Measurements from ENCODE around the gene RASGRP1. TPM values are rescaled to one million over a fixed set of nuclear protein-coding genes. Genes with fewer than 3 reads are reported as not detected.

Gene RASGRP1
- polyA plus RNA-seq, 3 donors, result 13.9 to 14.3 (median 14.0) TPM

DNA sequence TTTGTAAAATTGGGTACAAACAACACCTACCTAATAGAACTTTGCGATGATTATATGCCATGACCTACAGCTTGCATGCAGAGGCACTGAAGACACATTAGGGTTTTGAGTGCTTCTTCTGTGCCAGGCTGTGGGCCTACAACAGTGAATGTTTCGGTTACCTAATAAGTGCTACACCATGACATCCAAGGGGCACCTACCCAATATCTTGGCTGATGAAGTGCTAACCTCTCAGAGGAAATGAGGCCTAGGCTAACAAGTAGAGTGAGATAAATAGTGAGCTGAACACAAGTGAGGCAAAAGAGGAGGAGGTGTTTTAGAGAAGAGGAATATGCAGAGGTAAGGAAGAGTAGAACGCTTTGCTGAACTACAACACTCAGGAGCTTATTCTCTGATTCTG is 12.2 kb upstream of the RASGRP1 start:
- DNase-seq (ENCODE audit: low read depth in 3 of 3, low spot score in 2 of 3), result no peak

DNA sequence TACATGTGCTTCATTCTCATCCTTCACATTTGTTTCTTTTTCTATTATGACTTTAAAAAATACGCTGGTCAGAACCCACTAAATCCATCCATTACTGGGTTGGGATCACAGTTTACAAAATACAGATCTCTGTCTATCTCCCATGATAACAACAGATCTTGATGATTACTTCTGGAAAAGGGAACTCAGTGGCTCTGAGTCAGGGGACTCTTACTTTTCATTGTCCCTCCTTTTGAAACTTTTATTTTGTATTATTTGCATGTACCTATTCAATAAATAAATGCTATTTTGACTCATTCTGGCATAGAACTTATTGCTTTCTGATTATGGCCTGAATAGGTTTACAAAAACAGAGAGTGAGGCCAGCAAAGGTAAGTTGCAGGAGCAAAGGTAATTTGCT is 11.6 kb upstream of the RASGRP1 start:
- no peak for DNase-seq (ENCODE audit: low read depth in 3 of 3, low spot score in 2 of 3)

DNA sequence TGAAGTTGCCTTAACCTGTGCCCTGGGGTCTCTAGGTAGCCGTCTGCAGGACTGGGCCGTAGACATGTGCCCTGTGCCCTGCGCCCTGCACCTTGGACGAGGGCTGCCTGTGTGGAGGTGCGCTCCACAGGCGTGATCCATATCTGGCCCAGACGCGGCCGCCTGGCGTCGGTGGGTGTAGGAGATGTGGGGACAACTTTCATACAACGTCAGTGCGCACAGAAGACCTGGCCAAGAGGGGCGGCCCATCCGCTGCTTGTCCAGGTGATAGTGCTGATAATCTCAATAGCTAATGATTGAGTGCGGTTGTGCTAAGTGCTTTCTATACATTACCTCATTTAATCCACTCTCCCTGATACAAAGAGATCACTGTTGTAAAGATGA is 665 bp upstream of the RASGRP1 start:
- no peak for DNase-seq (ENCODE audit: low read depth in 3 of 3, low spot score in 2 of 3)

DNA sequence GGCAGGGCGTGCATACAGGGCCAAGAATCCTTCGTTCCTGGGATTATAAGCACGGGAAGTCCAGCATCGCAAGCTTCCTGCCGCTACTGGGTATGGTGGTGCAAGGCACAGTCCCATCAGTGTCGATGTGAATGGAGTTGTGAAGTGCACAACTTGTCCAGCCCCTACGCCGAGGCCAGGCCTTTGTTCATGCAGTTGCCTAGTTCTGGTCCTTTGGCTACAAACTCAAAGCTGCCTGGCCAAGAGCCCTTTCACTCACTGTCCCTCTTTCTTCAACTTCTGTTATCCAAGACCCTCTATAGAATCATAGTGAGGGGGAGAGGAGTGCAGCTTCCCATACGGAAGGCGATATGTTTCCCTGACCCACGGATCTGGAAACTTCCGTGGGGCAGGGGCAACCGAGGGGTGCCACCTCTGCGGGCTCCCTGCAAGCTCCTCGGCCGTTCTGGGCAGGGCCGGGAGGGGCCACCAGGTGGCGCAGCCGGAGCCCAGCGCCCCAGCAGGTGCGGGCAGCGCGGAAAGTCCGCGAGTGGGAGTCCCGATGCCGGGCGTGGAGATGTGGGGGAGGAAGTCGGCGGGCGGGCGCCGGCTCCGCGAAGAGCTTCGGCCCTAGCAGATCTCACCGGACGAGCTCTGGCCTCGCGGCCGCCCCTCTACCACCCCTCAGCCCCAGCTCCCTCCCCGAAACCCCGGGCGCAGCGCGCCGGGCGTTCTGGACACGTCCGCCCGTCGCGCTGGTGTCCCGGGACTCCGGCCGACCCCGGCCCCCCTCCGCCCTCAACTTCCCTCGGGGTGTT is 693 bp downstream of the RASGRP1 start:
- DNase-seq (ENCODE audit: low read depth in 3 of 3, low spot score in 2 of 3), result no peak

DNA sequence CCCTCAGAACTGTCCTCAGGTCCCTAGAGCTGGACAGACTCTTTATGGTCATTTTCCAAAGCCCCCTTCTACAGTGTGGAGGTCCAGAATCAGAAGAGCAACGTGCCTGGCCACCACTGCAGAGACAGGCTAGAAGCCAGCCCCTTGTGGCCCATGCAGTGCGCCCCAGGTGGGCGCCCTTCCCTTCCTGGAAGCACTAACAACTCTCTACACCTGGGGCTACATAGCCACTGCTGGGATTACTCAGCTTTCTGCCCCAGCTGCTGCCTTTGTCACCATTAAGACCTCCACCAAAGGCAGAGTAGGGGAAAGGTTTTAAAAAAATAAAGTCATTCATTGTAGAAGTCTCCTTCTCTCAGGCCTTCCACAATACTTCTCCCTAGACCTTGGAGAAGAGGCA is 2.3 kb downstream of the RASGRP1 start:
- DNase-seq (ENCODE audit: low read depth in 3 of 3, low spot score in 2 of 3), result no peak

DNA sequence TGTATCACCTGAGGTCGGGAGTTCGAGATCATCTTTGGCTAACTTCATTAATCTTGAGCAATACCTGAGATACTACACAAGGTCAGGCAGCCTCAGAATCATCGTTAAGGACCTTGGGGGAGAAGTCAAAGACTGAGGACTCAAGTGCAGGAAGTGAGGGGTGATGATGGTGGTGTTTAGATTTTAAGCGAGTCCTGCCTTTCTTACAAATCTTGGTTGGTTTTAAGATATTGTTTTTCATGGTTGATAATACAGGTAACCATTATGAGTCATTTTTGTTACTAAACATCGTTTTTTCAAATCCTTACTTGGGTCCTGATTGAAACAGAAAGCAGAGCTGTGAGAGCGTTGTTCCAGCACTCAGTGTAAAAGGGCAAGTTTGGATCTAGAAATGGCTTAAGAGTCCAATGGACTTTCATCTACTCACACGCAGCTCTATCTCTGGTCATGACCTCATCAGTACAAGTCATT is 4.1 kb downstream of the RASGRP1 start:
- DNase-seq (ENCODE audit: low read depth in 3 of 3, low spot score in 2 of 3), result no peak

DNA sequence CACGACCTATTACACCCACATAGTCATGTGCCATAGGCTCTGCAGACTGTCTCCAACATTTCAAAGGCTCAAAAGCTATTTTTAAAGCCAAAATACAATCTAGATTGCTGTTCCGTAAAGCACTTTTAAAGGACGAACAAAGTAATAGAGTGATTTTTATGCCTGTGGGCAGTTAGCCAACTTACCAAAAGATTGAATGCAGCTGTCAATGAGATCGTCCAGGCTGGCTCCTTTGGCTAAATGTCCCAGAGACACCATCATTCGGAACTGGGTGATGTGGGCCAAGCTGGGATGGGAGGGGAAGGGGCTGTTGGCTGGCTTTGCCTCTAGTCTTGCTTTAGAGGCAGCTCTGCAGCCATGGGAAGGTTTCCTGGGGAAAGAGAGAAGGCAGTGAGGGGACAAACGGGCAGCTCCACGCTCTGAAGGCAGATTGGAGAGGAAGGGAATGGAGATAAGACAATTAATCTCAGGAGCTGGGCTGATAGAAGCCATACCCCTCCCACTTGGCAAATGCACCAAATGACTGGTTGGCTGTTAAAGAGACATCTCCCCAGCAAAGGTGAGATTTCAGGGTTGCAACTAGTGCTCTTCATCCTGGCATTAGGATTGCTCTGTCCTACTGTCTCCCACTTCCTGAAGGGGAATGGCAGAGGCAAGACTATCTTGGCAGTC is 4.8 kb downstream of the RASGRP1 start:
- no peak for DNase-seq (ENCODE audit: low read depth in 3 of 3, low spot score in 2 of 3)

DNA sequence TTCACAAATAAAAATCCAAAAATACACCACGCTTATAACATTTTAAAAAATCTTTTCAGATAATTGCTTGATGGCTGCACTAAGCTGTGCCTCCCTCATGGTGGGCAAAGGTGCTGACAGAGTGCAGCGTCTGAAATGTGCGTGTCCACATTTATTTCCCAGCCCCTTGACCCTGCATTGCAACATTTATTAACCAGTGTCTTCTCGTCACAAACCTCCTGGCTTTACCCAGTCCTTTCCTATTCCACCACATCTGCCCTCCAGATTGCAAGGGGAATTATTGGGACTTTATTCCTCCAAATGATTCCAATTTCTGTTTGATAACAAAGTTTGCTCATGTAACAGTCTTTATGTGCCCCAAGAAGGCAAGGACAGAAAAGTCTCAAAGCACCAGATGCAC is 5.5 kb downstream of the RASGRP1 start:
- DNase-seq (ENCODE audit: low read depth in 3 of 3, low spot score in 2 of 3), result no peak

DNA sequence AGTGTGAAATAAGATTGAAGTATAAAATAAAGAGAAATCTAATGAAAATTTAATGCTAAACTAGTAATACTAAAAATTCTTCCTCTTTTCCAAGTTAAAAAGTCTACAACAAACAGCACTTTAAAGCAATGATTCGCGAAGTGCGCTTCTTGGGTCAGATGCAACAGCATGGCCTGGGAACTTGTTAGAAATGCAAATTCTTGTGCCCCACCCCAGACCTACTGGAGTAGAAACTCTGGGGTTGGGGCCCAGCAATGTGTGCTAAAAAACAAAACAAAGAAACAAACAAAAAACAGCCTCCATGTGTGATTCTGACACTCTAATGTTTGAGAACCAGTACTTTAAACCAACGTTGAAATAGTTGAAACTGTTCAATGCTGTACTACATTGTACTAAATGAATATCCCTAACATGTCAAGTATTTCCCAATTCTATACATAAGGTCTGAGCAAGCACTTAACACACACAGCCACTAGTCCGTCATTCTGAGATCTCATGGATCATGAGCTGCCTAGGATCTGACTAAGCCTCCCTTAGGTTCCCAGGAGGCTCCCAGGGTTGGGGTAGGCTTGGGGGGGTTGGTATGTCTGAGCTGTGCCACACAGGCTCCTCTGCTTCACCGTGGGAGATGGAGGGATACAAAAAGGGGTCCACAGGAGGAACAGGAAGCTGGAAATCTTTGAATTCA is 6.1 kb downstream of the RASGRP1 start:
- DNase-seq (ENCODE audit: low read depth in 3 of 3, low spot score in 2 of 3), result no peak

DNA sequence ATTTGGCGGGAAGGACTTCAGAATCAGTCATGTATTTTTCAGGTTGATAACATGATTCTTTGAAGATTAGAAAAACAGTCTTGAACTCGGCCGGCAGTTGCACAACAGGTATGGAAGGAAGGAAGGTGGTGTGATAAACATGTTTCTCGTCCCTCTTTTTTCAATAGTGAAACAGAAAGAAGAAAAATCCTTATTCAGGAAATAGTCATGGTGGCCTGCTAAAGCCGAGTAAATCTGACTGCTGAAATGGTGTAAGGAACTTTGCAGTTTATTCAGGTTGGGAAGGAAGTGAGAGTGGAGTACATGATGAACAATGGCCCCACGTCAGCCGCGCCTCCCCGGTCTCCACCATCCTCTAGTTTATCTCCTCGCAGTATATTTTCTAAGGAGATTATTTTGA is 6.7 kb downstream of the RASGRP1 start:
- DNase-seq (ENCODE audit: low read depth in 3 of 3, low spot score in 2 of 3), result no peak

DNA sequence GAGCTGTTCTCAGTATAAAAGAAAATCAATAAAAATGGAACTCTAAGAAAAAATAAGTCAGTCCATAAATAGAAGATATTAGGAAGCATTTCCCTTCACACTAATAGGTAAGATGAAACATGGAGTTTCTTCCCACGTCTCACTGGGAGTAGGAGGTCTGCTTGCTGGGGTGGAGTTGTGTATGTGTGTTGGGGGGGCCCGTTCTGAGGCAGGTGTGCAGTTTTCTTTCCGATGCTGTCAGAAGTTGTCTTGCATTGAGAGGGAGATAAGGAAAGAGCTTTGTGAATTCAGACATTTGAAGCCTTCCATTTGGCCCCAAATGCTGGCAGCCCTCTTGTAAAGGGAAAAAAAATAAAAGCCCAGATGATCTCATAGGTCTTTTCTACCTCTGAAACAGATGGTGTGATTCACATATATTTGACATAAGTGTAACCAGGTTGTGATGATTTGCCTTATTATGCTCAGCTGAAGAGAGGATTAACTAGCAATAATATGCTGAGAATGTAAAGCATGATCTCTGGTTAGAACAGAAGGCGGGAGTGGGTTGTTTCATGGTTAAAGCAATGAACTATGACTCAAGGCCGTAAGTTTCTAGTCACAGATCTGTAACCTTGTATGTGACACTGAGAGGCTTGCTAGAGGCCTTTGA is 8.8 kb downstream of the RASGRP1 start:
- DNase-seq (ENCODE audit: low read depth in 3 of 3, low spot score in 2 of 3), result no peak

DNA sequence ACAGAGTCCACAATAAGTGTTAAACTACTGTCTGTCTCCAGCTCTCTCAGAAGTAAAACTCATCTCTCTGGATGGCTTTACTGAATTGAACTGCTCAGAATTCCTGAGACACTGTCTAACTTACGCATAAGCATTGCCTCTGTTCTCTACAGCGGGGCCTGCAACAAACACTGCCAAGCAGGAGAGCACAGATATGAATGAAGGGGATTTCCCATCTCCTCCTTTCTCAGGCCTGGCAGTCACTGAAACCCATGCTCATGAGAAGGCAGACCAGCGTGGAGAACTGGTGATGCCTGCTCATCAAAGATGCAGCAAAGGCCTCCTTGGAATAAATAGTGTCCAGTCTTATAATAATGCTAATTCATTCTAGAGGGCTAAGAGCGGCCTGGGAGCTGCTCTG is 10.3 kb downstream of the RASGRP1 start:
- DNase-seq (ENCODE audit: low read depth in 3 of 3, low spot score in 2 of 3), result no peak

DNA sequence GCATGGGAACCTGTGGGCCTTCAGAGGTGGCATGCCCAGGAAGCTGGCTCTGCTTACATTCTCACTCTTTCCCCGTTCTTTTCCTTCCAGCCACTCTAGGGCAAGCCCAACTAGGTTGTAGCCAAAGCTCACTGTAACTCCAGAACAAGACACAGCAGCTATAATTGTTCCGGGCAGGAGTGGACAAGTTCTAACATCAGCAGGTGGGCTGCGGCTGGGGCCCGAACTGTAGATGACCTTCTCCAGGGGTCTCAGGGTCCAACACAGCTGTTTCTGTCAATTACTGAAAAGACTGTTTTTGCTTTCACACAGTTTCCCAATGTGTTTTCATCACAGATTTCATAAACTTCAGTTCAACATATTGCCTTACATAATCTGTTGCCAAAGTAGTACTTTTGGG is 11.5 kb downstream of the RASGRP1 start:
- no peak for DNase-seq (ENCODE audit: low read depth in 3 of 3, low spot score in 2 of 3)

DNA sequence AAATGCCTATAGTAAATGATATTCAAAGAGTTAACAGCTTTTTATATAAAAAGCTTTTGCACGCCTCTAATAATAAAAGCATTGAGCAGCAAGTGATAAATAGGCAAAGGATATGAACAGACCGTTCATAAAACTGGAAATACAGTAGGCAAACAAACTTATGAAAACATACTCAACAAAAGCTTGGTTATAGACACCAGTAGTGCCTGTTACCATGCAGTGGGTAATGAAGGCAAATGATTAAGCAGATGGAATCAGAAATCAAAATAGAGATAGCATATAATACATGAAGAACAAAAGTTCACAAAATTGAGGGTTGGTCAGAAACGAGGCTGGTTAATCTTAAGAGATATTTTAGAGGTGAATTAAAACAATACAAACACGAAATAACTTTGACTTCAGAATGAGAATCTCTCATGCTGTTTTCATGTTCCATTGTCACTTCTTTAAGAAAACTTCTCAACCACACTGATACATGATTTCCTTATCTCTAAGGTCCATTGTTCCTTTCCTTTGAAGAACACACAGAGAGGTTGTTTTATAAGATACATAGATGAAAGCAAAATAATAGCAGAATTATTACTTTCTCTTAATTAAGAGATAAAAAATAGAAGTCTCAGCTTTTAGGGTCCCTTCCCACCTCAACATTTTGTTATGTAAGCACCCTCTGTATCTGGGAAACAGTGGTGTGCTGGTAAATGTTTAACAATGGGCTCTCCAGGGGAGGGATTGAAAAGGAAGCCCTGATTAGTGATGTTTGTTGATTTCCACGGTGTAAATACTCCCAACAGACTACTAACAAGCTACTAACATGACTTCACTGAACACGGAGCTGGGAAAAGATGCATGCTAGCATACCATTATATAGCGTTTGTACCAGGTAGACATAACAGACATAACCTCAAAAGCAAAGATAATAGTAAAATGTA is 12.6 kb downstream of the RASGRP1 start:
- DNase-seq (ENCODE audit: low read depth in 3 of 3, low spot score in 2 of 3), result no peak

DNA sequence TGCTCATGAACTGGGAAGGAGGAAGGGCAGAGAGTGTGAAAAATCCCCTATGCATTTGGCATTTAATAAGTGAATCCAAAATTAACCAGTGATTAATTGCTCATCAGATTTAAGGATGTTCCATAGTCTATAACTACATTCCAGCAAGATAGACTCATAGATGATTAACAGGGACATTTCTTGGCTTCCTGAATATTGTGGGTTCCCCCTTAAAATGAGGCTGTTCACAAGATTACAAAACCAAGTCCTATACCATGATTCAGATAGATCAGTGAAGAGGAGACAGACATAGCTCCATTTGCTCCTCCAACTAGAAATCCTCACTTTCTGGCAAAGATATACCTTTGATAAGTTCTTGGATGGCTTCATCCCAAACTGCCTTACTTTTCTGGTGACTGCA is 15.4 kb downstream of the RASGRP1 start:
- no peak for DNase-seq (ENCODE audit: low read depth in 3 of 3, low spot score in 2 of 3)

DNA sequence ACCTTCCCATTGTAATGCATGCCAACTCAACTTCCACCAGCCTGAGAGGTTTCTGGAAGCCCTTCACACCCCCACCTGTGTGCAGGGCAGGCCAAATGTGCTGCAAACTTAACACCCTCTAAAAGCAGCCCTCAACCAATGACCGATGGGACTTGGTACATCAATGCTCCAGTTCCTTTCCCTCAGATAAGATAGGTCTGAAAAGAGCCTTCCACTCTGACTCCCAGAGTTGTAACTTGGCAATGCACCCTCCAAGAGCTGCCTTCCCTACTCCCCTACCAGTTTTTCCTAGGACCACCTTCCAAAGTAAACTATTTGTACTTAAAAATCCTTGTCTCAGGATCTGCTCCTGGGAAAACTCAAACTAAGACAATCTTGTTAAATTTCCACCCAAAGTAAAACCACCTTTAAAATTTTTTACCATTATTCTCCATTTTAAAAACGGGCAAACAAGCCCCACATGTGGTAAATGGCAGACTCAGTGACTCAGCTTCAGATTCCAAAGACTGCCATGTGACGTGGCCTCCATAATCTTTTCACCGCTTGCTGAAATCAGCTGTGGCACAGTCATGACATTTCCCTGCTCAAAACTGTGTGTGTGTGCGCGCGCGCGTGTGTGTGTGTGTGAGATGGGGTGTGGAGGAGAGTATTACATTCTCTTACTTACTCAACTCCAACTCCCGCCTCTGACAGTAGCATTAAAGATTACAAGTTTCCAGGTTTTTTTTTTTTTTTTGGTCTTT is 17.2 kb downstream of the RASGRP1 start:
- DNase-seq (ENCODE audit: low read depth in 3 of 3, low spot score in 2 of 3), result no peak

DNA sequence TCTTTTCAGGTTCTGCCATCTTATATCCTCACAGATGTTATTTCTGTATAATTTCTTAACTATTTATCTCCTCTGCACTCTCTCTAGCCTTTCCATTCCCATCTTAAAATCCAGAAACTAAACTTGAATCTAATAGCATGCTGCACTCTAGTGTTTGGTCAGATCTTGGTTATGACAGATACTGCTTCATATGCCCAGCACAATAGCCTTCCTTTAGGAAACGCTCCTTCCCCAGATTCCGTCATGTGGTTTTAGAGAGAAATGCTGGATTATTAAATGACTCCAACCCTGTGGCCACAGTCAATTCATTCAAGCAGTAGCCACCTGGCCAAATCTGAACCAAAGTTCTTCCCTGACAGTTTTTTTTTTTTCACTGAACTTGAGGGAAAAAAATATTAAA is 19.4 kb downstream of the RASGRP1 start:
- DNase-seq (ENCODE audit: low read depth in 3 of 3, low spot score in 2 of 3), result no peak

DNA sequence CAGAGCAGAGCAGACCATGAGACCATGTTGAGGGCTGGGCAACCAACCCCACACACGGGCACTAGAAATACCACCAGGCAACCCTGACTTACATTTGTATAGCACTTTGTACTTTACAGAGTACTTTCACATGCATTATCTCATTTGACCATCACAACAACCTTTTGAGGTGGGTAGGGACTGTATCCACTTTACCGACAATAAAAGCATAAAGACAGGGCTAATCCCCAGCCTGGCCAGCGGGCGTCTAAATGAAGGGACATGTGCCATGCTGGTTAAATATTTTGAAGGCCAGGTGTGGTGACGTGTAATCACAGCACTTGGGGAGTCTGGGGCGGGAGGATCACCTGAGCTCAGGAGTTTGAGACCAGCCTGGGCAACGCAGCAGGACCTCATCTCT is 23.6 kb downstream of the RASGRP1 start:
- DNase-seq (ENCODE audit: low read depth in 3 of 3, low spot score in 2 of 3), result no peak

DNA sequence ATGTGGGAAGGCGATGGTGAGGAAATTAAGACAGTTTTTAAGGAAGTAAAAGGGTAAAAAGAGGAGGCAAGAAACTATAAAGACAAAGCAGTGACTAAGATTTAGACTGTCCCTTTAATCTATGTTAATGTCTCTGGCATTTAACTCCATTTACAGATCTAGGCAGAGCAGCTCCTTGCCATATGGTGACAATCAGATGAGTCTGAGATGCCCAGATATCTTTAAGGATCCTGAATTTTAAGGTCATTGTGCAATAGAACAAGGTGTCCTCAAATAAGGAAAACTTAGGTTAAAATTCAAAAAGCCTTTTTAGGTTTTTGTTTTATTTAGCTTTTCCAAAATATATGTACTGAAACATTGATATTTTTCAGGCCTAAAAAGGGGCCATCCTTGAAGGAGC is 24.1 kb downstream of the RASGRP1 start:
- no peak for DNase-seq (ENCODE audit: low read depth in 3 of 3, low spot score in 2 of 3)

DNA sequence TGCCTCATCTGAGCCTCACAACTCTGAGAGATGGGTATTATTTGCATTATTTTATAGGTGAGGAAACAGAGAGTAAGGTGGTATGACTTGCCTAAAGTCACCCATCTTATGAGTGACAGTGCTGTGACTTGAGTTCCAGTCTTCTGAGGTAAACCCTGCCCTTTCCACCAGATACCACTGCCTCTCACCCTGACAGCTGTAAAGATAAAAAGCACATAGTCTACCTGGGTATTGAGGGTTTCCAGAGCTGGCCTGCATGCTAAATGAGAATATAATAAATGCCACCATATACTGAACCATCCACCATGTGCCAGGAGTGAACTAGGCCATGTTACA is 25.6 kb downstream of the RASGRP1 start:
- no peak for DNase-seq (ENCODE audit: low read depth in 3 of 3, low spot score in 2 of 3)

All from right renal cortex interstitium (tissue), 3 donors.